ENCODE measurements around the gene WDR70. TPM values are rescaled to one million over a fixed set of nuclear protein-coding genes. Genes with fewer than 3 reads are reported as not detected.

The WDR70 gene
- total RNA-seq, 1 experiment from 2014 or later, result 30.0 TPM

DNA sequence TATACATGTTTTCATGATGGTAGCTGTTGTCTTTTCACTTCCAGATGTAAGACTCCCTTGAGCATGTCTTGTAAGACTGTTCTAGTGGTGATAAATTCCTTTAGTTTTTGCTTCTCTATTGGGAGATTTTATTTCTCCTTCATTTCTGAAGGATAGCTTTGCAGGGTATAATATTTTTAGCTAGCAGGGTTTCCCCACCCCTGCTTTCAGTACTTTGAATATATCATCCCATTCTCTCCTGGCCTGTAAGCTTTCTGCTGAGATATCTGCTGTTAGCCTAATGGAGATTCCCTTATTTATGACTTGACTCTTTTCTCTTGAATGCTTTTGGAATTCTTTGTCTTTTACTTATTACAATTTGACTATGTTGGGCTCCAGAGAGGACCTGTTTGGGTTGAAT is 249.8 kb downstream of the WDR70 start:
- no peak overlapping the region for H3K27ac Mint-ChIP-seq (ENCODE audit: unreplicated experiment)
- H3K36me3 Mint-ChIP-seq (ENCODE audit: insufficient read depth, unreplicated experiment), result no peaks in the 10 kb centered on the region
- no peak for DNase-seq
- CTCF ChIA-PET, result no interaction called here
- peaks cover 10% of the 10 kb centered on the region for H3K9me3 Mint-ChIP-seq (ENCODE audit: low read depth, unreplicated experiment)
- no peaks in the 10 kb centered on the region for H3K27me3 Mint-ChIP-seq (ENCODE audit: unreplicated experiment)
- TF ChIP-seq, protein P1, sequence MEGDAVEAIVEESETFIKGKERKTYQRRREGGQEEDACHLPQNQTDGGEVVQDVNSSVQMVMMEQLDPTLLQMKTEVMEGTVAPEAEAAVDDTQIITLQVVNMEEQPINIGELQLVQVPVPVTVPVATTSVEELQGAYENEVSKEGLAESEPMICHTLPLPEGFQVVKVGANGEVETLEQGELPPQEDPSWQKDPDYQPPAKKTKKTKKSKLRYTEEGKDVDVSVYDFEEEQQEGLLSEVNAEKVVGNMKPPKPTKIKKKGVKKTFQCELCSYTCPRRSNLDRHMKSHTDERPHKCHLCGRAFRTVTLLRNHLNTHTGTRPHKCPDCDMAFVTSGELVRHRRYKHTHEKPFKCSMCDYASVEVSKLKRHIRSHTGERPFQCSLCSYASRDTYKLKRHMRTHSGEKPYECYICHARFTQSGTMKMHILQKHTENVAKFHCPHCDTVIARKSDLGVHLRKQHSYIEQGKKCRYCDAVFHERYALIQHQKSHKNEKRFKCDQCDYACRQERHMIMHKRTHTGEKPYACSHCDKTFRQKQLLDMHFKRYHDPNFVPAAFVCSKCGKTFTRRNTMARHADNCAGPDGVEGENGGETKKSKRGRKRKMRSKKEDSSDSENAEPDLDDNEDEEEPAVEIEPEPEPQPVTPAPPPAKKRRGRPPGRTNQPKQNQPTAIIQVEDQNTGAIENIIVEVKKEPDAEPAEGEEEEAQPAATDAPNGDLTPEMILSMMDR (IDR thresholded peaks at IDR 0.05; ENCODE audit: unreplicated experiment), result no peak
- intact Hi-C loops (cut with micrococcal nuclease; ENCODE audit: unreplicated experiment), result loop anchor here (10.0 kb wide), 1 partner anchor 214 kb away; no protein-coding TSS in a partner anchor
- no peak overlapping the region for H3K4me3 Mint-ChIP-seq (ENCODE audit: low read depth, unreplicated experiment)
- no TSS peak for BruUV-seq (replicated peaks)
- no peaks in the 10 kb centered on the region for H3K4me1 Mint-ChIP-seq (ENCODE audit: low read depth, unreplicated experiment)

DNA sequence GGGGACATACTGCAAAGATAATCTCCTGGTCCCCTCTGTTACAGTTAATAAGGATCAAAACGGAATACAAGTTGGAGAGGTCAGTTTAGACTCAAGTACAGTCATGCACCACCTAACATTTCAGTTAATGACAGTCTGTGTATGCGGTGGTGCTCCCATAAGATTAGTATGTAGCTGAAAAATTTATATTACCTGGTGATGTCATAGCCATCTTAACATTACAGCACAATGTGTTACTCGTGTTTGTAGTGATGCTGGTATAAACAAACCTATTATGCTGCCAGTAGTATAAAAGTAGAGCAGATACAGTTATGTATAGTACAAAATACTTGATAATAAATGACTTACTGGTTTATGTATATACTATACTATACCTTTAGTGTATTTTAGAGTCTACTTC is 252.8 kb downstream of the WDR70 start:
- H3K4me3 Mint-ChIP-seq (ENCODE audit: low read depth, unreplicated experiment), result no peak overlapping the region
- H3K9me3 Mint-ChIP-seq (ENCODE audit: low read depth, unreplicated experiment), result peaks cover 10% of the 10 kb centered on the region
- no peak overlapping the region for H3K27ac Mint-ChIP-seq (ENCODE audit: unreplicated experiment)
- H3K27me3 Mint-ChIP-seq (ENCODE audit: unreplicated experiment), result no peaks in the 10 kb centered on the region
- intact Hi-C loops (cut with micrococcal nuclease; ENCODE audit: unreplicated experiment), result no loop called here
- H3K36me3 Mint-ChIP-seq (ENCODE audit: insufficient read depth, unreplicated experiment), result no peaks in the 10 kb centered on the region
- CTCF ChIA-PET, result no interaction called here
- TF ChIP-seq, protein P1 (IDR thresholded peaks at IDR 0.05; ENCODE audit: unreplicated experiment), result no peak
- no TSS peak for BruUV-seq (replicated peaks)
- no peaks in the 10 kb centered on the region for H3K4me1 Mint-ChIP-seq (ENCODE audit: low read depth, unreplicated experiment)
- DNase-seq, result no peak

- H3K4me3 Mint-ChIP-seq (ENCODE audit: low read depth, unreplicated experiment), result no peak overlapping the region
- DNase-seq, result no peak
- H3K27ac Mint-ChIP-seq (ENCODE audit: unreplicated experiment), result no peak overlapping the region
- H3K9me3 Mint-ChIP-seq (ENCODE audit: low read depth, unreplicated experiment), result no peaks in the 10 kb centered on the region
- H3K27me3 Mint-ChIP-seq (ENCODE audit: unreplicated experiment), result no peaks in the 10 kb centered on the region
- intact Hi-C loops (cut with micrococcal nuclease; ENCODE audit: unreplicated experiment), result no loop called here
- H3K36me3 Mint-ChIP-seq (ENCODE audit: insufficient read depth, unreplicated experiment), result no peaks in the 10 kb centered on the region
- CTCF ChIA-PET, result no interaction called here
- TF ChIP-seq, protein P1 (IDR thresholded peaks at IDR 0.05; ENCODE audit: unreplicated experiment), result no peak
- BruUV-seq (replicated peaks), result no TSS peak
- no peaks in the 10 kb centered on the region for H3K4me1 Mint-ChIP-seq (ENCODE audit: low read depth, unreplicated experiment)
These were observed 258.2 kb downstream of the WDR70 start for GRCh38 chr5:37637165-37637845.

DNA sequence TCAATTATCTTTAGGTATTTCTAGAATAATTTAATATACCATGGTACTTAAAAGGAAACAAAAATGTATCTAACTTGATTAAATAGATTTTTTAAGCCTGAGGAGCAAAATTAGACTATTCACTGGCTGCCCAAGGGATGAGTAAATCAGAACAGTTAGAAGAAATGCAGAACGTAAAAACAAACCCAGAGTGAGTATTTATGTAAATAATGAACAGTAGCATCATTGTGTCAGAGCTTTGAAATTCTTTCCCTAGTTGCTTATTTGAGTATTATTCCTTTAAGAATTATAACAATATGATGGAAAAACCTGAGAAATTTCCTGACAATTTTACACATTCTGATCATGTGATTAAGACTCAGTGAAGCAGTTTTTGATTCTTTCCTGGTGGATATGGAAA is 259.8 kb downstream of the WDR70 start:
- Mint-ChIP-seq H3K4me3 (ENCODE audit: low read depth, unreplicated experiment) (no peak overlapping the region), H3K27me3 (ENCODE audit: unreplicated experiment) (no peaks in the 10 kb centered on the region), H3K27ac (ENCODE audit: unreplicated experiment) (no peak overlapping the region), H3K4me1 (ENCODE audit: low read depth, unreplicated experiment) (no peaks in the 10 kb centered on the region), H3K36me3 (ENCODE audit: insufficient read depth, unreplicated experiment) (no peaks in the 10 kb centered on the region), H3K9me3 (ENCODE audit: low read depth, unreplicated experiment) (no peaks in the 10 kb centered on the region)
- TF ChIP-seq, protein P1 (IDR thresholded peaks at IDR 0.05; ENCODE audit: unreplicated experiment), result no peak
- no peak for DNase-seq
- intact Hi-C loops (cut with micrococcal nuclease; ENCODE audit: unreplicated experiment), result no loop called here
- CTCF ChIA-PET, result no interaction called here
- BruUV-seq (replicated peaks), result no TSS peak
